Measurements from ENCODE around the gene TSPAN4.

The TSPAN4 gene

DNA sequence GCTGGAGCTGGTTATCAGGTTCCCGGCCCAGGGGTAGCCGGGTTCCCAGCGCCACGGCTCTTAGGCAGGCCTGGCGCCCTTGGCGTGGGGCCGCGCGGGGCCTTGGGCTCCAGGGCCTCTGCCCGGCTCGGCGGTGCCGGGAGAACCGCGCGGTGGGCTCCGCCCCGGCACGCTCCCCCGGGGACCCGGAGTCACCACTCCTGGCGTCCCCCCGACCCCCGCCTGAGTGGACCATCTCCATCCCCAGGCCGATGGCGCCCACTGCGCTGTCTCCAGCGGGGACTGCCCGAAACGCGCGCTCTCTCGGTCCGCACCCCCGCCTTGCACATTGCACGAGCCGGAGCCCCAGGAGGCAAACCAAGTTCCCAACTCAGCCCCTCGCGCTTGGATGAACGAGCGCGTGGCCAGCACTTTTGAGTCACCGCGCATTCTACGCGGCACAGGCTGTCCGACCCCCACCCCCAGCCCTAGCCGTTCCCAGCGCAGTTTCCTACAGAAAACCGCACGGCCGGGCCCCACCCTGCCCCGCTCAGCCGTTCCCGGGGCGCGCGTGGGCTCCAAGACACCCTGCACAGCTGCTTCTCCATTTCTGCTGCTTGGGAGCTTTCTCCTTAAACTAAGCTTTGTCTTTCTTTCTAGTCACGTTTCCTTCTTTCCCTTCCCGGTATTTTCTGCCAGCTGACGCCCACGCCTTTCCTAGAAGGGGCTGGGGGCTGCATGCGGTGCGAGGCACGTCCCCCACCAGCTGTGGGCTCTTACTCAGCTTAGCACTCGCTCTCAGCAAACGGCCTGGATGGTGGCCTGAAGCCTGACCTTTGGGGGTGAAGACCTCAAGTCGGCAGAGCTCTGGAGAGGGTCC is 68.6 kb downstream of the TSPAN4 start:
- DNase-seq (ENCODE audit: low spot score), result peak; percentile 28

DNA sequence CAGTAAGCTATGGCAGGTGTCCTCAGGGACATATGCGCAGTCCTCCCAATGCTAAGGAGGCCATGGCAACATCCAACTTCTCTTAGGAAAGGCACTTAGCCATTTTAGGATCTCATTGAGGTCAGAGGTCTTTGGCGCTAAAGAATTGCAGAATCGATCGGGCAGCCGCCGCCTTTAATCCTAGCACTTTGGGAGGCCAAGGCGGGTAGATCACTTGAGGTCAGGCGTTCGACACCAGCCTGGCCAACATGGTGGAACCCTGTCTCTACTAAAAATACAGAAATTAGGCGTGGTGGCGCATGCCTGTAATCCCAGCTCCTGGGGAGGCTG is 69.2 kb downstream of the TSPAN4 start:
- DNase-seq (ENCODE audit: low spot score), result no peak

DNA sequence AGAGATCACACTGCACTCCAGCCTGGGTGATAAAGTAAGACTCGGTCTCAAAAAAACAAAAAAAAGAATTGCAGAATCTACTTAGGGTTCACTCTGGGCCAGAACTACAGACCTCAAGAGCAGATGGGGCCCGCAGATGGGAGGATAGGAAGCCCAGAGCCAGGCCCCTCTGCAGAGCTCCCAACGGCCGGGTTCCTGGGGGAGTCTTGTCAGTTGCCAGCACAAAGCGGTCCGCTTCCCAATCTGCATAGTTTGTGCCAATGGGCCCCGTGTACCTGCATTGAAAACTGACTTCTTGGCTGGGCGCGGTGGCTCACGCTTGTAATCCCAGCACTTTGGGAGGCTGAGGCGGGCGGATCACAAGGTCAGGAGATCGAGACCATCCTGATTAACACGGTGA is 69.6 kb downstream of the TSPAN4 start:
- DNase-seq (ENCODE audit: low spot score), result no peak

DNA sequence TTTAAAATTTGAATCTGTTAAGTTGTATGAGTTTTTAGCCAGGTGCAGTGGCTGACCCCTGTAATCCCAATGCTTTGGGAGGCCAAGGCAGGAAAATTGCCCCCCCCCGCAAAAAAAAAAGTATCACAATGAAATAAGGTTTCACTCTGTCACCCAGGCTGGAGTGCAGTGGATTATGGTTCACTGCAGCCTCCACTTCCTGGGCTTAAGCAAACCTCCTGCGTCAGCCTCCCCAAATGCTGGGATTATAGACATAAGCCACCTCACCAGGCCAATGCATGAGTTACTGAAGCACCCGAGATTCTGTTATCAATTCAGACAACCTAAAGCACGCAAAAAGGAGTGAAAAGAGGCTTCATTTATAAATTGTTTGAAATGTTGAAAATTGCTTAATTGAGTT is 70.4 kb downstream of the TSPAN4 start:
- no peak for DNase-seq (ENCODE audit: low spot score)

DNA sequence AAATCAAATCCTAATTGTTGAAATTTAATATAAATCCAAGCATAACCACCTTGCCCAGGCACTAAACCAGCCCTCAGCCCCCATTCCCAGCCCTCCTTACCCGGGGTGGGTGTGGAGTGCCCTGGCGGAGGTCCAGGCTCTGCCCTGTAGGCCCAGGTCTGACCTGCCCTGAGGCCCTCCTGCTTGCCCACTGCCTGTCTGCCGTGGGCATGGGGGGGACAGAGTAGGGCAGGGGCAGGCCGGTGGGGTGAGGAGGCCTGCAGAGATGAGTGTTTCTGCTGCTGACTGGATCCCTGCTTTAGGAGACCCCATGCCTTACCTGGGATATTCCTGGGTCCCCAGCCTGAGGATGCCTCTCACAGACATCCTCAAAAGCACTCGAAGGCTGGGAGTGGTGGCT is 71.6 kb downstream of the TSPAN4 start:
- DNase-seq (ENCODE audit: low spot score), result no peak

DNA sequence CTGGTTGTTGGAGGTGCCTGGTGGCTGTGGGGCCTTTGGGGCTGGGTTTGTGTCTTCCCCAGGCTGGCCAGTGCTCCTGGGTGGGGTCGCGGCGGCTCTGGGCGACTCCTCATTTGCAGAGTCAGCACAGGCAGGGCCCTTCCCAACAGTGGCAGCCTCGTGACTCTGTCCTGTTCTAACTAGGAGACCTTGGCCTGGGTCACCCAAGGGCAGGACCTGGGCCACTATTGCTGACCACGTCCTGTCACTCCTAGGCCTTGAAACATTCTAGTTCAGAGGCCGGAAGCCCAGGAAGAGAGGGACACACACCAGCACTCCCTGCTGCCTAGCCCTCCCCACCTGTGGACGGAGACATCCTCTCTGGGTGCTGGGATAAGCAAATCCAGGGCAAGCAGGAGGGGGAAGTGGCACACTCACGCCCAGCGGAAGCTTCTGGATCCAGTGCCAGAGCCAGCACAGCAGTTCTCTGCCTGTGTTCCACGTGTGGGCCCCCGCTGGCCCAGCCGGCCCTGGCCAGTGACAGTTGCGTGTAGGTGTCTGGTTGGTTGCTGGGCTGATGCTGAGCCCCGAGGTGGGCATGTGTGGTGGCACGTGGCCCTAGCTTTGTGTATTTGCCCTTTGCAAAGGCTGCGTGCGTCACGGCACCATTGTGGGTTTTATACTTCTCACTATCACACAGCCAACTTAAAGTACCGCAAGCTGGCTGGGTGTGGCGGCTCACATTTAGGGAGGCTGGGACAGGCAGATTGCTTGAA is 72.3 kb downstream of the TSPAN4 start:
- no peak for DNase-seq (ENCODE audit: low spot score)

All from SW480 (cell line).